HS-27A (cell line): ENCODE results near the gene COPS7B.

Experiments used
- DNase-seq: peaks from one replicate; pipeline ENCODE4 v3.0.0-alpha.2; 2012; ENCODE audit warnings: low read depth, missing footprints

COPS7B gene

DNA sequence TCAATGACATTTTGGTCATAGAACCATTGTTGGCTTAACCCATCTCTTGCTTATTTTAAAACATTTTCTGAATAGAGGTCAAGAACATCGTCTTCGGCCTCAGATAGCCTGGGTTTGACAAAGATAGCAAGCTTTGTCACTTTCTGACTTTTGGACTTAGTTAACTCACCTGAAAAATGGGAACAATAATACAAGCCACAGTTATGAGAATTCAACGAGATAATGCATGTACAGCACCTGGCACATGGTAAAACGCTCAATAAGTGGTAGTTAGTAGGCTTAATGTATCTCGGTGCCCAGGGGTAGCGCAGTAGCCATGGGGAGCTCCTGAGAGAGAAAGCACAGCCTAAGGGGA lies 446 bp upstream of the COPS7B start:
- DNase-seq, result no peak

DNA sequence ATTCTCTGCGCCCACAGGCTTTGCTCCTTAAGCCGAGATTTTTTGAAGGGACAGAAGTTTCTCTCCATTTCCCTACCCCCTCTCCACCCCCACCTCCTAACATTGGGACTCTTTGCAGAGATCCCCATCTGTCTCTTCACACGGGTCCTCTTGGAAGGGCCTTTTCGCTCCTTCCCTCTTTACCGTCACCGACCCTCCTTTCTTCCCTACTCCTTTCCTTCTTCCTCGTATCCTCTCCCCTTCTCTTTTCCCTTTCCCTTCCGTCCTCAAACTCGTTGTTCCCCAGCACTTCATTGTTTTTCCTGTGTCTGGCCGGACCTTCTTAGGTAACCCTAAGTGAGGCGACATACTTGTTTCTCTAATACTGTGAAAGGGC lies 660 bp downstream of the COPS7B start:
- DNase-seq, result no peak

DNA sequence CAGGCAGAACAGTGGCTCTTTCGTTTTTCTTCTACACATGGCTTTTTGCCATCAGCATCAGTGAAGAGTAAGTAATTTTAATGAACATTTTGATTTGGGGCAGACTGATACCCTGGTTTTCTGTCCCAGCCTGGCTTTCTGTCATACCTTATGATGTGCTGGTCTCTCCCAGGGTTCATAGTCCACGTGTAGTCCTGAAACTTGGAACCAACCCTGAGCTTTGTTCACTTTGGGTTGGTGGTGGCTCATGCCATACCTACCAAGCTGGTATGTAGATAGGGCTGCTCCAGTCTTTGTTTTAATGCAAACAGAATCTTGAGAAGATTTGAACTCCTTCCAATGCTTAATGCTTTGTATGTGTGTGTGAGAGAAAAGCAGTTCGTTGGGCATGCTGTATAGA lies 4.9 kb downstream of the COPS7B start:
- no peak for DNase-seq

DNA sequence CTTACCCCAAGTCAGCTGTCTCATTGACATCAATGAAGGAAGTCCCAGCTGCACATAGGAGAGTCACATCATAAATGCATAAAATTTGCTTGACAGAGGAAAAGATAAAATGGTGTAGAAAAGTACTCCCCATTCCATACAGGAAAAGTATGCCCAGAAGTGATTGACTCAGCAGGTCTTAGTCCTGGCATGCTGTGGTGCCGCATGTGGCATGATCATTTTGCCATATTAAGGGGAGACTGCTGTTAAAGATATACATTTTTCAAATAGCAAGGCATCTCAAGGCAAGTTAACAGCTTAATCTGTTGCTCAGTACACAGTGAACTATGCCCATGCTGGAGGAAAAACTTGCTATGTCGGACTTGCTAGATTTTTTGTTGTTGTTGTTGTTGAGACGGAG lies 8.1 kb downstream of the COPS7B start:
- no peak for DNase-seq

DNA sequence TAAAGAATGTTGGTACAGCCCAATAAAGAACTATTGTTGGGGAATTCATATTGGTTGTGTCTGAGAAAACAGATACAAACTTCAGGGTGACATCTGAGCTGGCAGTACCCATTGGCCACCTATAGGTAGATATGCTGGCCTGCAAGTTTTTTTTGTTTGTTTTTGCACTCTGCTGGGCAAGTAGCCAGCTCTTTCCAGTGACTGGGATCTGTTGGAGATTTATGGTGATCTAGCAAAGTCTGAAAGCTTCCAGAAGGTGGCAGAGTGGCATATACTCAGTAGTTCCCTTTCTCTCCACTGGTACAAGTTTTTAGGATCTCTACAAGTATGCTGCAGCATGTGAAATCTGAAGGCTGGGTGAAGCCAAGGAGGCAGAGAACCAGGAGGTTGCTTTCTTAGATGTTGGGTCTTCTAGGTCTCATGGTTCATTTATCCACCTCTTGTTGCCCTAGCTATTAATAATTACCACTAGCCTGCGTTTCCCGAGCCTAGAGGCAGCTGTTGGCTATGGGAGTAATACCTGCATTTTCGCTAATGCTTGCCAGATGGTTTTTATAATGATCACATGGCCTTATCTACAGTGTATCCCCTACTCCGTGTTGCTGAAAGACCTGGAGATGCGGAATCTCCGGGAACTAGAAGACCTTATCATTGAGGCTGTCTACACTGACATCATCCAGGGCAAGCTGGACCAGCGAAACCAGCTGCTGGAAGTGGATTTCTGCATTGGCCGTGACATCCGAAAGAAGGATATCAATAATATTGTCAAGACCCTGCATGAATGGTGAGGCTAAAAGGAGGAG lies 9.5 kb downstream of the COPS7B start:
- peak; percentile 24 for DNase-seq

DNA sequence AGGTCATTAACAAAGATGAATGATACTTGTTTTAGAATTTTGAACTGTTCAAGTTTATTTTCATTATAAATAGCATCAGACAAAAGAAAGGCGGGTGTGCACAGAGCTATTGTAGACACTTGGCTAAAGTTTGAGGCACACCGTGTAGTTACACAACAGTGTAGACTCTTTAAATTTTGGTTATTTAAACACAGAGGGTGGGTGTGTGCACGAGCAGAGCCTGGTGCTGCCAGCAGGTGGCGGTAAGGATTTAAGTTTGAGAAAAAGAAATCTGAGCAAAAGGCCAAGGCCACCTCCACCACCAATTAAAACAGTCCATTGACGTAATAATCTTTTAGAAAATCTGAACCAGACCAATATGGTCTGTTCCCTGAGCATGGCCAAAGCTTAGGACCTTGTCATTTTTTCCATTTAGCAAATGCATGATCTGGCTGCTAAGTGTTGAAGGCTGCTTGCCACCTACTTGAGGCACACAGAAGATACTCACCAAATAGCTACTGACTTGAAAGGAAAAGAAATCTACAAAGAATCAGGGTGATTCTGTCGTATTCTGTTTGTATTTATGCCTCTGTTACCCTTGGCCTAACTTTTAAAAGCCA lies 14.3 kb downstream of the COPS7B start:
- no peak for DNase-seq

DNA sequence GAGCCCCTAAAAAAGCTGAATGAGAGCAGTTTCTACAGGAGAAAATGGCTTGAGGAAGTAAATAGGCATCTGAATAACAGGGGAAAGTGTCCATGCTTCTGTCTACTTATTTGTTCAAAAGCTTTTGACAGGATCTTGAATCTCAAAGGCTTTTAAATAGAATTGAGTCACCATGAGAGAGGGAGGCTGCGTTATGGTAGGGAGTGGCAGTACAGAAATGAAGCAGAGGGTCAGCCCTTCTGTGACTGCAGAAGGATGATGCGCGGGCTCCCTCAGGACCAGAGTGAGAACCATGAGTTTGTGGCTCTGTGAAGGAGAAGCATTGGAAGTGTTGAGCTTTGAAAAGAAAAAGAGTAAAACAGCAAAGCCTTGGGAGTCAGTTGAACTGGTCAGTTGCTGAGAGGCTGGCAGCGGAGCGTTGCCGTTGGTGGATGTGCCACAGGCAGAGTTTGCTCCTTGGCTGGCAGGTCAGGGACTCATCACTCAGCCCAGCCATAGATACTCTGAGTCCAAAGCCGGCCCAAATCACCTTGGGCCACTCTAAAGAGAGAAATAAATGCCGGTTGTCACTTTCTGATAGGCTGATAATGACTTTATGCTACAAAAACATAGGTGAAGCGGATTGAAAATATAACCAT lies 17.4 kb downstream of the COPS7B start:
- DNase-seq, result no peak

DNA sequence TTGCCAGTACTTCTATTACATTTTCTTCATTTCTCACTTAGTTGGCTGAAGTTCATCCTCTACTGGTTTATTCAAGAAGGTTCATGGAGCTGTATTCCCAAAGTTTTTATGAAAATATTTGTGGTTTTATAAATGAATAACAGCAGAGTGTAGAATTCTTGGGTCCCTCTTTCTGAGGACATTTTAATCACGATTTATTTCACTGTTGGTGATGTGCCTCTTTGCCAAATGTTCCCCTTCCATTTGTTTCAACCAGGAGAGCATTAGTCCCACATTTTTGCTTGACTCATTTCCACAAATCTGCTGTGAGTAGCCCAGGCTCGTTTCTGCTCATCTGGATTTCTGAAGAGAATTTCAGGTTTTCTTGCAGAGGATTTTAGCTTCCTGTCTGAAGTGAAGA lies 20.8 kb downstream of the COPS7B start:
- DNase-seq, result no peak

DNA sequence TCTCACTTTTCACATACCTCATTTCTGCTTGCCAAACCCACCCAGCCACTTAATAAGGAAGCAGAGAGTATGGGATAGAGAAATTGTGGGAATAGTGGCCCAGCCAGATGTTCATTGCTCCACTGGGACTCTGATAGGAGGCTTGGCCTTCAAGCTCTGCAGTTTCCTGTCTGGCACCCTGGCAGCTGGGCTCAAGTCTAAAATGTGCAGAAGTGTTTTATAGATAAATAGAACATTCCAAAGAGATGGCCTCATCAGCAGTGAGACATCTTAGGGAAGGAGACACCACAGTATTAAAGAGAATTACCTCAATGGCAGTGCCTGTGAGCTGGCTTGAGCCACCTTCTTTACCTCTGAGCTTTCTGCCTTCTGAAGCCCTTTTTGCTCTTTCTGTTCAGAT lies 24.7 kb downstream of the COPS7B start:
- peak; percentile 7 for DNase-seq

DNA sequence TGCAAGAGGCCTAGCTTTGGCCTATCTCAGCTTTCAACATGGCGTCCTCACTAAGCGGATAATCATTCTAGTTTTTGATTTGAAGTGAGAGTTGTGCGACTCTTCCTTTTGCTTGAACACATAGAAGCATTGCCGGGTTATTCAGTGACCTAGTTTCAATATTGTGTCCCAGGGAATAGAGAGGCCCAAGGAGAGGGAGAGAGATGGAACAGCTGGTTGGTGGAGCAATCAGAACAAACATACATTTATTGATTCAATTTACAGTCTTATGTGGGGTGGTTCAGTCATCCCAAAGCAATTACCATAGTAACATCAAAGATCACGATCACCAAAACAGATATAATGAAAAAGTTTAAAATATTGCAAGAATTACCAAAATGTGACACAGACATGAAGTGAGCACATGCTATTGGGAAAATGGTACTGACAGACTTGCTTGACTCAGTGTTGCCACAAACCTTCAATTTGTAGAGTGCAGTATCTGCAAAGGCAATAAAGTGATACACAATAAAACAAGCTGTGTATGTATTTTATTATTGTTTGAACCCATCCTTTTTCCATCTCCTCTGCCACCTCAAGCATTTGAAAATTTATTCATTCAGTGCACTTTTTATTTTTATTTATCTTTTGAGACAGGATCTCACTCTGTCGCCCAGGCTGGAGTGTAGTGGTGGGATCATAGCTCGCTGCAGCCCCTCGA lies 30.2 kb downstream of the COPS7B start:
- no peak for DNase-seq

DNA sequence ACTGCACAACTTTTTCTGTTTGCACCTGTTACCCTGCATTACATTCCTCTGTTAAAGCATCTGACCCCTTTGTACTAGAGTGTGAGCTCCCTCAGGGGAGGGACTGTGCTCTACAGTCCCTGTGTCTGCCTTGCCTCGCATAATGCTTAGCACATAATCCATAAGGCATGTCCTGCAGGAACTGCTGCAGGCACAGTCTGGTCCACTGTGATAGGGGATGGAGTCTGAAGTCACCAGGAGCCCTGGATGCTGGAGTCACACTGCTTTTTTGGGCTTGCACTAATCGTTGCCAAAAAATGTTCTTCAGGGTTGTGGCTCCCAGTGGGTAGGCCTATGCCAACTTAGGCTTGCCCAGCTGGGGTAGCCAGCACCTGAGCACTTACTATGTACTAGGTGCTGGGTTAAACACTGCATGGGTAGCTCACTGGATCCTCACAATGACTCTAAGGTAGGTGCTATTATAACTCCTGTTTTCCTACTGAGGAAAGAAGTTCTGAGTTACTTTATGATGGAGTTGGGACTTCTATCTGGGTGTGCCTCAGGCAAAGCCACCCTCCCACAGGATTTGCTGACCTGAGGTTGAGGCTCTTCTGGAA lies 33.3 kb downstream of the COPS7B start:
- no peak for DNase-seq

DNA sequence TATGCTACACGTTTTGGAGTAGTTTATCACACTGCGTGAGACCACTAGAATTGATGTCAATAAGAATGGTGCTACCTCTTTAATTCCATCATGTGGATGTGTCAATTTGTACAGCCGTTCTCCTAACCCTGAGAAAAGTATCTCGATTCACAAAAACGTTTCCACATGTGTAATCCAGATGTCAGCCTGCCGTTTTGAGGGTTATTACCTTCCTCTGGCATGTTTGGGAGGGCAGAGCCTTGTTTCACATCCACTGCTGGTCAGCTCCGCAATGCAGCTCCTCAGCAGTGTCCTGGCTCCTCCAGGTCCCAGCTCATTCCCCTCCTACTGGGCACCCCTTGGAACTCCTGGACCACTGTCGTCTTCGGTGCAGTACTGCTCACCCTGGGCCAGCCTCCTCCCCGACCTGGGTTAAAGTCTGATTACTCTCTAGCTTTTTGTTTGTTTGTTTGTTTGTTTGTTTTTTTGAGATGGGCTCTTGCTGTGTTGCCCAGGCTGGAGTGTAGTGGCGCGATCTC lies 34.6 kb downstream of the COPS7B start:
- DNase-seq, result no peak

DNA sequence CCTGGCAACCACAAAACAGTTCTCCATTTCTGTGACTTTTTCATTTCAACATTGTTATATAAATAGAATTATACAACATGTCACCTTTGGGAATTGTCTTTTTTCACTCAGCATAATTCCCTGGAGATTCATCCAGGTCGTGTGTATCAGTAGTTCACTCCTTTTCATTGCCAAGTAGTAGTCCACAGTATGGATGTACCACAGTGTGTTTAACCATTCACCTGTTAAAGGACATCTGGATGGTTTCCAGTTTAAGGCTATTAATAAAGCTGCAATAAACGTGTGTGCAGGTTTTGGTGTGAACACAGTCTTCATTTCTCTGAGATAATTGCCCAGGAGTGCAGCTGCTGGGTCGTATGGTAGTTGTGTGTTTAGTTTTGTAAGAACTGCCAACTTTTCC lies 35.7 kb downstream of the COPS7B start:
- DNase-seq, result no peak

DNA sequence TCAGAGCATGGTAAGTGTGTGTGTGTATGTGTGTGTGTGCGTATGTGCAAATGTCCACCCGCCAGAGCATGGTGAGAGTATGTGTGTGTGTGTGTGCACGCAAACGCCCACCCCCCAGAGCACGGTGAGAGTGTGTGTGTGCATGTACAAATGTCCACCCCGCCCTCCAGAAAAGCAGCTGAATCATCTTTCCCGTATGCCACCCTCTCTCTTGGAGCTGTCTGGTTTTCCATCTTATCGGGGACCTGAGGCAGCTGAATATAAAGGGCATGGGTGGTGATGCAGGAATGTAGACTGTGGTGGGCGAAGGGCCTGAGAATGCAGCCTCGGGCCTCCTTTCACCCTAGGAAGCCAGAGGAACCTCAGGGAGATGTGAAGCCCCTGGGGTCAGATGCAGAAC lies 66.9 kb downstream of the COPS7B start:
- no peak for DNase-seq

DNA sequence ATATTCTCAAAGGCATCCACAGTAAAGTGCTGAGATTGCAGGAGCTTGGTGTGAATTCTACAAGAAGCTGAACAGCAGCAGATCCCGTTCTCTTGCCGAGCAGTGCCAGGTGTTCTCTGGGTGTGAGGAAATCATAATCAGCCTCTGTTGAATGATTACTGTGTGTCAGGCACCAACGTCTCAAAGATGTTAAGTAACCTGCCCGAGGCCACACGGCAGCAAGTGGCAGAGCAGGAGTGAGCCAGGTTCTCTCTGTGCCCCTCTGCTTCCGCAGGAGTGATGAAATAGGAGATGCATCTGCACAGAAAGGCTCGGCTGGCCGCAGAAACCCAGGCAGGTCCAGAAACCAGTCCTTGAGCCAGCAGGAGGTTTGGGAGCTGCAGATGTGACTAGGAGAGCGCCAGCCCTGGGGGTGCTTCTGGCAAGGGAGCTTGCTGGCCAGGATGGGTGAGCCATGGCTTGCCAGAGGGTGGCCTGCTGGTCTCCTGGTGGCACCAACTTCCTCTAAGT lies 68.4 kb downstream of the COPS7B start:
- no peak for DNase-seq

DNA sequence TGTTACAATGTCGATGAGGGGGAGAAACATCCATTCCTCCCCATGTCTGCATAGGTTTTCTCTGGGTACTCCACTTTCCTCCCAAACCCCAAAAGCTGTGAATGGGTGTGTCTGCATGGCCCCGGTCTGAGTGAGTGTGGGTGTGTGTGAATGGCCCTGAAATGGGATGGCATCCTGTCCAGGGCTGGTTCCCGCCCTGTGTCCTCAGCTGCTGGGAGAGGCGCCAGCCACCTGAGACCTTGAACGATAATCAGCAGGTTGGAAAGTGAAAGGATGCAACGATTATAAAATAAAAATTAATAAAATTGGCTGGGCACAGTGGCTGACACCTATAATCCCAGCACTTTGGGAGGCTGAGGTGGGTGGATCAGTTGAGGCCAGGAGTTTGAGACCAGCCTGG lies 70.7 kb downstream of the COPS7B start:
- DNase-seq, result no peak
